HG03095 (cell line): ENCODE data around the gene IFITM10.

Experiments
- ATAC-seq: cut with Tn5 transposase; IDR thresholded peaks from one replicate; pipeline ENCODE4 v1.9.1; 2021; ENCODE audit warnings: moderate library complexity; ENCODE audit not compliant: unreplicated experiment

Gene IFITM10

DNA sequence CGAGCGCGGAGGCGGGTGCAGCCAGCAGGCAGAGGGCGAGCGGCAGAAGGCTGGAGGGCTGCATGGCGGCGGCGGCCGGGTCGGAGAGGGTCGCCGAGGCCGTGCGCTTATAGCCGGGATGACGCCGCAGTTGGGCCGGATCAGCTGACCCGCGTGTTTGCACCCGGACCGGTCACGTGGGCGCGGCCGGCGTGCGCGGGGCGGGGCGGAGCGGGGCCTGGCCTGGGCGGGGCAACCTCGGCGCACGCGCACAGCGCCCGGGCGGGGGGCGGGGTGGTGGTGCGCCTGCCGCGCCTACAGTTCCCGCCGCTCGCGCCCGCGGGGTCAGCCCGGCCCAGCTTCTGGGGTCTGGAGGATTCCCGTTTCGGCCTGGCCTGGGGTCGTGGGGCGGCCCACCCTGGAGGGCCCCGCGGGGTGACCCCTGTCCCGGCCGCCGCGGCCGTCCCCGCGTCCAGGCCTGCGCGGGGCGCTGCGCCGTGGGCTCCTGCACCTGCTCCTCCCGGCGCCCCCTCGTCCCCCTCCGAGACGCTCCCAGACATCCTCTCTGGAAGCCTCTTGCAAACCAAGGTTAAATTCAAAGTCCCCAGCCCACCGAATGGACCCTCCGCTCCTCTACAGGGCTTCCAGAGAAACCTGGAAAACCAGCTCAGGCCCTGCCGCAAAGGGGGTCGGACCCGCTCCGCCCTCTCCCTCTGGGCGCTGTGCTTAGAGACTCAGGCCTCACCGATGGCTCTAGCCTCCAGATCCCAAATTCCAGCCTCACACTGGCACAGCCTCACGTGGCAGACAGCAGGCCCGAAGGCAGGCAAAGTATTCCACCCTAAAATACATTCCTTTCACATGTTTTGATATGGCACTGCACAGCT is 13.6 kb upstream of the IFITM10 start, which contains the start of gene CTSD:
TSS of gene CTSD (minus strand) at position 132 of the 866 bp plus-strand sequence. CDS start at position 64, 68 bp downstream.
- peak; percentile 61 for ATAC-seq

DNA sequence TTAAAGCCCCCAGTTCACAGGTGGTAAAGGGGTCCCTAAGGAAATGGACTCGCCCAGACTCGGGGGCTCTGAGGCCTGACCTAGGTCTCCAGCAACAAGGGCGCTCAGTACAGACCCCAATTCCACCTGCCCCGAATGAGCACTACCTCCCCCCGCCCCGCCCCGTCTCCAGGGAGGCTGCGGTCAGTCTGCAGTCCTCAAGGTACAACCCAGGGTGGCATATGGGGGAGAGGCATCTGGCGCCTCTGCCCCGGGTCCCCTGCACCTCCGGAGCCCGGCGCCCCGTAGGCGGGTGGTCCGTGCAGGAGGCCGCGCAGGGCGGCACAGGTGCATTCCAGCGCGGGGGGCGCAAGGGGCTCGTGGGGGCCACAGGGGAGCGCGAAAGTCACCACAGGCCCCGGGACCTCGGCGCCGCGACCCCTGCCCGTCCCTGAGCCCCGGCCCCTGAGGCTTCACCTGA is 13.0 kb upstream of the IFITM10 start:
- ATAC-seq: no peak

DNA sequence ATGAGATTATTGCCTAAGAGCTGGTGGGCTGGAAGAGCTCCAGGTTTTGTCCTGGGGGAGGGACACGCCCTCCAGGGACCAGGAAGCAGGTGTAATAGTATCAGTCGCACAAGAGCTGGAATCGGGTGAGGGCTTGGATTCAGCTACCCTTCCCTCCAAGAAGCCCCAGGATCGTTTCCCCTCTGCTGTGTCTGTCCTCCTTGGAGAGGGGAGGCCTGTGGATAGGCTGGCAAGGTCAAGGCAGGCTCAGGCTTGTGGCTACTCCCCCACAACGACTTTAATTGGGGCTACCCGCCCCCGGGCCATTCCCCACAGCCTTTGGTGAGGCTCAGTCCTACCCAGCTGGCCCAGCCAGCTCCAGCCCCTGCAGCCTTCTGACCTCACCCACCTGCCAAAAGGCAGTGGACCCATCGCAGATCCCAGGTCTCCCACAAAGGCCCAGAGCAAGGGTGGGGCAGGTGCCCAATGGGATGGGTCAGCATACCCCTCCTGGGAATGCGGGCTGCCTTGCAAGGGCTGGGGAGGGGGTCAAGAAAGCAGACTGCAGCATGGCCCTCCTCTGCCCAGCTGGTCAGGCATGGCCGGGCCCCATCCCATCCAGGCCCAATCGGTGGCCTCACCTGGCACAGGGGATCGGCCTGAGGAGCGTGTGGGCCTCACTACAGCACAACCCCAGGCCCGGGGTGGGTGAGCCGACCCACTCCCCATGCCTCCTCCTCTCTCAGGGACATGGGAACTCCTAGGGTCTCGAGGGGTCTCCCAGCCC is 12.3 kb upstream of the IFITM10 start:
- ATAC-seq: no peak

DNA sequence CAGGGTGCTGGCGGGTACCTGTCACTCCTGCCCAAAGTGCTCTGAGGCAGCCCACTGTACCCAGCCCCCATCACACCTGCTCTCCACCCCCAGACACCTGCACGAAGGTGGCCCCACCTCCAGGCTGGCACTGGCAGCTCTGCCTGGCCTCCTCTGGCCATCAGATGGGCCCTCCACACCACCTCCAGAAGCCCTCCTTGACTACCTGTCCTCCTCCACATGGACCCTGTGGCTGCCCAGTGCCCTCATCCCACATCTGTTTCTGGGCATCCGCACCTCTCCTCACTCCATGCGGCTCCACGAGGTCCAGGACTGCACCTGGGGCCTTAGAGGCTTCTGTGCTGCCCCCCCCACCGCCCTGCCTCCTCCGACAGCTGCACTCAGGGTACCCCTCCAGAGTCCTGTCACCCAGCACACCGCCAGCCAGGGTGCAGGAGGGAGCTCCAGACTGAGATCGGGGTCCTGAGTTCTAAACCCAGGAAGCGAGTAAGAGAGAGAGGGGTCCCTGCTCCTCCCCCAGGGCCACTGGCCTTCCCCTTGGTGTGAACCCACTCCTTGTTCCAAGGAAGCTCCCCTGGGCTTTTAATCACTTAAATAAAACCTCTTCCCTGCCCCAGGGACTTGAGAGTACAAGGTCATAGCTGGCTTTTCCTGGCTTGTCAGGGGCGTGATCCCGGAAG is 11.6 kb upstream of the IFITM10 start:
- no peak for ATAC-seq

DNA sequence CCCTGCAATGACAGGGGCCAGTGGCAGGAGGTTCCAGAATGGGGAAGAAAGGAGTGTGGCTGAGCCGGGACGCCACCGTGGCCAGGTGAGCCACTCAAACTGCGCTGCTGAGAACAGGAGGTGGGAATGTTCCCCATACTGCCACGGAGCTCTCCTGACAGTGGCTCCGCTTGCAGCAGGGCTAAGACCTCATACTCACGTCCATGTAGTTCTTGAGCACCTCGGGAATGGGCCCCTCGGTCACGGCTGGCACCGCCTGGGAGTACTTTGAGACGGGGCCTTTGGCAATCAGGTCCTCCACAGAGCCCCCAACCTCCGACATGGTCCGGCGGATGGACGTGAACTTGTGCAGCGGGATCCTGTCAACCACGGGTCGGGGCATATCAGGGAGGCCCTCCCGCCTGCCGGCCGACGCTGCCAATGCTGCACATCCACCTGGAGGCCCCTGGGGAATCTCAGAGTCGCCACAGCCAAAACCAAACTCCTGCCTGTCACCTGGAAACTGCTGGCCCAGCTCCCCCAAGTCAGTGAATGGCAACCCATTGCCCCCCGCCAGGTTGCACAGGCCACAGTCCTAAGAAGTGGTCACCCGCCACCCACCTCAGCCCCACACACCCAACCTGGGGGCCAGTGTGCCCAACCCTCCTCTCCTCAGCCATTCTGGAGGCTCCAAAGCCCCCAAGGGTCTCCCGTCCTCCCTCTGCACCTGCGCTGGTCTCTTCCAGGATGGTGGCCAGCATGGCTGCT is 10.9 kb upstream of the IFITM10 start:
- no peak for ATAC-seq

DNA sequence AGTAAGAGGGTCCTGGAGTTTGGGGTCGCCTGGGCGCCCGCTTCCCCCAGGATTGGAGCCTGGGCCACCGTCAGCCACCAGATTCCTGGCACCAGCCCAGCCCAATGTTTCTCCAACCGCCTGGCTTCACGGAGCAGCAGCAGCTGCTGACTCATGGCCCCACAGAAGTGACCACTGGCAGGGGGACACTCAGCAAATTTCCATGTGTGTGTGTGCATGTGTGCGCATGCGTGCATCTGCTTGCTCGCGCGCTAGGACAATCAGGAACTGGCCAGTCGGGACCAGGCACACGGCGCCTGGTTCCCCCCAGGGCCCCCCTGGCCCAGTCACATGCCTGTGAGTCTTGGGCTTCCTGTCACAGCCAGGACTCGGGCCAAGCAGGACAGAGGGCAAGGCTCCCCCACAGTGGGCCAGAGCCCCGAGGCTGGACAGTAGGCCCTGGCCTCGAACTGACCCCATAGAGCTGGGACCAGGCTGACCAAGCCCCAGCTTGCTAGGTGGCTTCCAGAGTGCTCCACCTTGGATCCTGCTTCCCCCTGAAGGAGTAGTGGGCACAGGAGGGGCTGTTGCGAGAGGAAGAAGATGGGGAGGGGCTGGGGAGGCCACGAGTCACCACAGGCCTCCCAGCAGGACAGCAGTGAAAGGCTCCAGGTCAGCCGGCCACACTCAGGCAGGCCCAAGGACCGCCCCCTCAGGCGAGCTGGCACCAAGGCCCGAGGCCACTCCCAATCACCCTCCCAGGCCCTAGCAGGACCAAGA is 10.1 kb upstream of the IFITM10 start:
- no peak for ATAC-seq

DNA sequence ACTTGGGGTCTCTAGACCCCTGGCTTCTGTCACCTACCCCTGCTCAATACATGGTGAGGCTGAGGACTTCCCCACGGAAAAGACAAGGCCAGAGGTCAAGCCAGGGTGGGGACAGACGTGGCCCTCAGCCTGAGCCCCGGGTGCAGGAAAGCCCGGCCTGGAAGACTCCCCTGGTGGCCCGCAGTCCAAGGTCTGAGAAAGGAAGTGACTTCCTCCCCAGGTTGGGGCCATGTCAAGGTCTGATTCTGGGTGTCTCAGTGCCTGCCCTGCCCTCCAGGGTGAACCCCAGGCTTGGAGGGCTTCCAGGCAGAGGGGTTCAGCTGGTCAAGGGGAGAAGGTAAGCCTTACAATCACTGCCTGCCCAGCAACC is 9.4 kb upstream of the IFITM10 start:
- ATAC-seq: no peak

DNA sequence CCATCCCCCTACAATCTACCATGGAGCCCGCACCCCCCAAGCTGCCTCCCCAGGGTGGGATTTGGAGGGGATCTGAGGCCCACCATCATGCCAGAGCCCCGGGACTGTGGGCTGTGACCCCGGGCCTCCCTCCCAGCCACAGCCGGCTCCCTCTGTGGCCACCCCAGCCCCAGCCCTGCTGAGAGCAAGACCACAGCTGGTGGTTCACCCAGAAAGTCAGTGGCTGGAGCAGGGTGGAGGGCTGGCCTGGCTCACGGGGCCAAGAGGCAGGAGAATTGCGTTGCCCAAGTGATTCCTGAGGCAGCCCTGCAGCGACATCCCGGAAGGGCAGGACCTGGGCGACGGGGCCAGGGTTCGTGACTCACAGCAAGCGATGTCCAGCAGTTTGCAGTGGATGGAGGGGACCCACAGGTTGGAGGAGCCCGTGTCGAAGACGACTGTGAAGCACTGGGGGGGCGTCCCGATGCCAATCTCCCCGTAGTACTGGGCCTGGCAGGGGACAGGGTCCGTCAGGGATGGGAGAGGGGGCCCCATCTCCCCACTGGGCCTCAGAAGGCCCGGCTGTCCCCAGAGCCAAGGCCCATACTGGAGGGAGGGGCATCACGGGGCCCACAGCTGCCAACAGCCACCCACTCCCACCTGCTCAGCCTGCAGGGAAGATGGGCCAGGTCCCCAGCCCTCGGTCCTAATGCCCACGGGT is 8.9 kb upstream of the IFITM10 start:
- no peak for ATAC-seq

DNA sequence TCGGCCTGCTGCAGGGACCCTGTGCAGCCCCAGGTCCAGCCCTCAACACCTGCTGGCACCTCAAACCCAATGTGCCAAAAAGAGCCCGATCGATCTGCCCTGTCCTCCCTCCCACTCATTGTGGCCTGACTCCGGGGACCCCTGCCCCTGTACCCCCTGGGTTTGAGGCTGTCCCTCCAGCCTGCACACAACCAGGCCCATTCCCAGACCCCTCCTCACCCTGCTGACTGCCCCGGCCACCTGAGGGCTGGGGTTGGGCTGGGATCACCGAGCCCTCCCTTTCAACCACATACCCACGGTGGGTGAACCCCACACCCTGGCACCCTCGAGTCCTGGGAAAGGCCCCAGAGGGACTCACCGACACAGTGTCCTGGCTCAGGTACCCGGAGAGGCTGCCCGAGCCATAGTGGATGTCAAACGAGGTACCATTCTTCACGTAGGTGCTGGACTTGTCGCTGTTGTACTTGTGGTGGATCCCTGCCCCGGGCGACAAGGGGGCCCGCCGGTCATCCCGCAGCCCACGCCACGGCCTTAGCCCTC is 8.3 kb upstream of the IFITM10 start:
- ATAC-seq: no peak

DNA sequence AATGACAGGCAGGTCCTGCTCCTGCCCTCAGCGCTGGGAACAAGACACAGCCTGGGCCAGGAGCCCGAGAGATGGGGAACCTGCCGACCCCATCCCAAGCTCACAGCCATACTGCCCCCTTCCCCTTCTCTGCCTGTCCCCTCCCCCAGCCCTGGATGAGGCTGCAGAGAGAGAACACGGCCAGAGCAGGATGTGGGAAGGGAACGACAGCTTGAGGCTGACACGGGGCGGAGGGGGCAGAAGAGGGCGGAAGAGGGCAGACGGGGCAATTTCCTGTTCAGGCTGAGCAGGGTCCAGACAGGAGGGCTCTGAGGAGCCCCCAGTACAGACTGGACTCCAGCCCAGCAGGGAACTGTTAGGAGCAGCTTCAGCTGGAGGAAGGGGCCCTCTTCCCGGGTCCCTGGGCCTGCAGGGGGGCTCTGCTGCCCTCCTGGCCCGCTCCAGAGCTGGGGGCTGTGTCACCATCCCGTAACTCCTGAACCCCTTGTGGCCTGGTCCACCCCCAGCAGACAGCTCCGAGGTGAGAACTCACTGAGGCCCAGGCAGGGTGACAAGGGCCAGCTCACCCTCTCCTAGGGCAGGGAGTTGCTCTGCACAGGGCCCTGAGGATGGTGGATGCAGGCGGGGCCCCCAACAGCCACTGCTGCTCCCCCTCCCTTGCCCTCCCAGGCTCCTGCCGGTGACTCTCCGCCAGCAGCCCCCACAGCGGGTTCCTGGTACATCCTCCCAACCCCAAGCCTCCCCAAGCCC is 7.6 kb upstream of the IFITM10 start:
- no peak for ATAC-seq

DNA sequence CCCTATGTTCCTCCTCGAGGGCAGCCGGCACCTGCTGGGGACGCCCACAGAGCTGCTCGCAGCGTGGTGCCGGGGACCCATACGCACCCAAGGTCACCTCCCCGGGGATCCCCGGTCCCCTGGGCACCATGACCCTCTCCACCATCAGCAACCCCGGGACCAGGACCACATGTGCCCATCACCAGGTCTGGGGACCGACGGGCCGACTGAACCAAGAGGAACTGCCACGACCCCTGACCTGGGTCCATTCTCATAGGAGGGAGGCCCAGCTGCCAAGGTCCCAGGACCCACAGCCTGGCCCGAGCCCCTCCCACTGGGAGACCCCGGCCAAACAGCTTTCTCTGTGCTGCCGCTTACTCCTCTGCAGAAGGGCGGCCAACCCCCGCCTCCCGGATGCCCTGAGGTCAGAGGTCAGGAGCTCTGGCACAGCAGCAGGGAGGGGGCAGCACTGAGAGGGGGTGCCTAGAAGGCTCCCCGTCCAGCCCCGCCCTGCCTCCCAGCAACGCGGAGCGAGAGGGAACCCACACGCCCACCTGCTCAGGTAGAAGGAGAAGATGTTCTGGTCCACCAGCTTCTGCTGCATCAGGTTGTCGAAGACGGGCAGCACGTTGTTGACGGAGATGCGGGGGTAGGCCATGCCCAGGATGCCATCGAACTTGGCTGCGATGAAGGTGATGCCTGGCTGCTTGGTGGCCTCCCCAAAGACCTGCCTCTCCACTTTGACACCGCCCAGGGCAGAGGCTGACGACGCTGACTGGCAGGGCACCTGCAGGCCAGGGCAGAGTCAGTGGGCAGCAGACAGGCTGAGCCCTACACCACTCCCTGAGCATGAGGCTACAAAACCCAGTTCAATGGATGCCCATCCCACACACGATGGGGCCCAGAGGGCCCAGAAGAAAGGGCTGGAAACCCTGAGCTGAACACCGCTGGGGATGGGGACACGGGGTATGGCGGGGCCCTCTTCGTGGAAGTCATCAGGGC is 6.7 kb upstream of the IFITM10 start:
- no peak for ATAC-seq

DNA sequence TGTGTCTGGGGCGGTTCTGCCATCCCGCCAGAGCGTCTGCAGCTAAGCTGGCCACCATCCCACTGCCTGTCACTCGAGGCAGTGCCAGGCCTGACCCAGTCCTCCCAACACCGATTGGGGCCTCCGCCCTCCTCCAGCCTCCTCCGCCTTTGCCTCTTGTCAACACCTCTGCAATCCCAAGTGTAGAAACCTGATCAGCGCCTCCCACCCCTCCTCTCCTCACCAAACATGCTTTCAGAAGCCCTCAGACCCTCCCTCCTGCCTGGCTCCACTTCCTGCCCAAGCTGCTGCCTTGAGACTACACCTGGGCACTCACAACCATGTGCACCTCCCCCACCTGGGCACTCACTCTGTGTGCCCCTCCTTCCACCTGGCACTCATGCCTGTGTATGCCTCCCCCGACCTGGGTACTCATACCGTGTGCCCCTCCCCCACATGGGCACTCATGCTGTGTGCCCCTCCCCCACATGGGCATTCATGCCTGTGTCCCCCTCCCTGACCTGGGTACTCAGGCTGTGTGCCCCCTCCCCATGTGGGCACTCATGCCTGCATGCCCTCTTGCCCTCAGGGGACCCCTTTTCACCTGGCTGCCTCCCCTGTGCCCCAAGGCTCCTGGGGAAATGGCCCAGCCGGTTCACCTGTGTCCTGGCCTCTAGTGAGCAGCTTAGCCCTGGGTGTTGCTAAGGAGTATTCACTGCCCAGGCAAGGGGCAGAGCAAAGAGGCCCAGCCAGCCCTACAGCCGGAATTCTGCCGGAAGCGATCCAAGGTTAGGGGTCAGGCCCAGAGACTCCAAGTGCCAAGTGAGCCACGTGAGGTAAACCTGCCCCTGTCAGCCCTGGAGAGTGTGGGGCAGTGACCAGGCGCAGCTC is 5.5 kb upstream of the IFITM10 start:
- ATAC-seq: no peak

DNA sequence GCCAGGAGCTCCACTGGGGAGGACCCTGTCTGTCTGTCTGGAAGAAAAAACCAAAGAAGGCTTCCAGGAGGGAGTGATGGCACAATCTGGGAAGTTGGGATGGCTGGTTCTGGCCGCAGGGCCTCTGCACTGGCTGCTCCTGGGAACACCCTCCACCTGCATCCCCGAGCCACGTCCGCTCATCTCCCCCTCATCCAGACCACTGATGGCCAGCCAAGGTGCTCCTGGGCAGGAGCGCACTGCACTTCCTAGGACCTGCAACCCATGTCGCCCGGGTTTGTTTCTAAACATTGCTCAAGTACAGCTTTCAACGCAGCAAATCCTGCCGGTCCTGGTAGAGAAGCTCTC is 4.9 kb upstream of the IFITM10 start:
- ATAC-seq: no peak

DNA sequence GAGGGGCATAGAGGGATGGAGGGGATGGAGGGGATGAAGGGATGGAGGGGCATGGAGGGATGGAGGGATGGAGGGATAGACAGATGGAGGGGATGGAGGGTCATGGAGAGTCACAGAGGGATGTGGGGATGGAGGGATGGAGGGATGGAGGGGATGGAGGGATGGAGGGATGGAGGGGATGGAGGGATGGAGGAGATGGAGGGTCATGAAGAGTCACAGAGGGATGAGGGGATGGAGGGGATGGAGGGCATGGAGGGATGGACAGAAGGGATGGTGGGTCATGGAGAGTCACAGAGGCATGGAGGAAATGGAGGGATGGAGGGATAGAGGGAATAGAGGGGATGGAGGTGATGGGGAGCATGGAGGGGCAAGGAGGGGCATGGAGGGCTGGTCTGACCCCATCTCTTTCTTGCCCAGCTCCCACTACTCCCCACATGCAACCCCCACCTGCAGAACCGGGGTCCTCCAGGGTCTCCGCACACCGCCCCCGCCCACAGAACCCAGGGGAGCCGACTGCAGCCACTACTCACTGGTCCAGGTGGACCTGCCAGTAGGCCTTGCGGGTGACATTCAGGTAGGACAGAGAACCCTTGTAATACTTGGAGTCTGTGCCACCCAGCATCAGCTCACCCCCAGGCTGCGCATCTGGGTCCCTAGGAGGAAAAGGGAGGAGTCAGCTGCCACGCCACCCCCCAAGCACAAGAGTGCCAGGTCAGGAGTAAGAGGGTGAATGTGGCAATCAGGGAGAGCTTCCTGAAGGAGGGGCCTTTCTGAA is 4.2 kb upstream of the IFITM10 start:
- no peak for ATAC-seq

DNA sequence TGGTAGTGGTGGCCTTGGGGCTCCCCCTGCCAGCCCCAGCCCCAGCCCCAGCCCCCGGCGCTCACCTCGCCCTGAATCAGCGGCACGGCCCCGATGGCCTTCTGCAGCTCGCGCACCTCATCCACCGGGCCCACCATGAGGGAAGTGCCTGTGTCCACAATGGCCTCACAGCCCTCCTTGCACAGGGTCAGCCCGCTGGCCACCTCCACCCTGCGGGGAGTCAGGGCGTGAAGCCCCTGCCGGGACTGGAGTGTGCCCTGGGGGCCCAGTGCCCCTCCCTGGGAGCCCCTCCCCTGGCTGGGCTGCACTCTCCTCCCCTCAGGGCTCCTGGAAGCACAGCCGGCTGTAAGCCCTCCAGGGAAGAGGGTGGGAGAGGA is 3.5 kb upstream of the IFITM10 start:
- no peak for ATAC-seq
